Liver (tissue), 9 donors: ENCODE results near the gene RFTN2. TPM values are rescaled to one million over a fixed set of nuclear protein-coding genes. Genes with fewer than 3 reads are reported as not detected.

ENCODE experiments used
- DNase-seq: peaks from one replicate; pipeline ENCODE4 v3.0.0-alpha.2; 2017; ENCODE audit warnings: low spot score
- H3K27ac ChIP-seq, 2 donors: one replicate each; pipeline ENCODE4 v1.7.0; 2013; ENCODE audit warnings: inconsistent platforms in 2 of 2, low read length in 2 of 2, control low read depth in 1 of 2, low read depth in 1 of 2, mild to moderate bottlenecking in 1 of 2
- H3K27me3 ChIP-seq, 4 donors: one replicate each; pipeline versions ENCODE4 v1.6.1 to v1.7.0; 2013; ENCODE audit warnings: low read length in 3 of 4, inconsistent platforms in 1 of 4, mild to moderate bottlenecking in 1 of 4, moderate library complexity in 1 of 4; ENCODE audit not compliant: control insufficient read depth in 4 of 4, insufficient read depth in 4 of 4
- H3K36me3 ChIP-seq, 4 donors: one replicate each; pipeline versions ENCODE4 v1.6.1 to v1.7.0; 2013; ENCODE audit warnings: low read length in 3 of 4, mild to moderate bottlenecking in 3 of 4, low read depth in 1 of 4, moderate library complexity in 1 of 4; ENCODE audit not compliant: control insufficient read depth in 4 of 4, insufficient read depth in 3 of 4
- H3K4me1 ChIP-seq, 4 donors: one replicate each; pipeline versions ENCODE4 v1.6.1 to v1.7.0; 2013; ENCODE audit warnings: low read length in 3 of 4, mild to moderate bottlenecking in 3 of 4, moderate library complexity in 1 of 4; ENCODE audit not compliant: control insufficient read depth in 4 of 4, insufficient read depth in 4 of 4
- H3K4me3 ChIP-seq, 3 donors: one replicate each; pipeline versions ENCODE4 v1.6.1 to v1.7.0; 2013; ENCODE audit warnings: low read length in 3 of 3, control low read depth in 1 of 3, low read depth in 1 of 3, mild to moderate bottlenecking in 1 of 3
- H3K9ac ChIP-seq, 2 donors: one replicate each; pipeline ENCODE4 v1.7.0; 2013; ENCODE audit warnings: low read length in 2 of 2, mild to moderate bottlenecking in 2 of 2, moderate library complexity in 2 of 2, control low read depth in 1 of 2, low read depth in 1 of 2
- H3K9me3 ChIP-seq, 4 donors: one replicate each; pipeline versions ENCODE4 v1.6.1 to v1.7.0; 2013; ENCODE audit warnings: low read length in 3 of 4; ENCODE audit not compliant: control insufficient read depth in 4 of 4
- EGR1 ChIP-seq, 2 donors: IDR thresholded peaks; 2 replicates each; pipeline ENCODE4 v1.6.1; 2016 to 2018; ENCODE audit warnings: antibody characterized with exemption in 2 of 2, low read depth in 2 of 2
- FOXA1 ChIP-seq: IDR thresholded peaks from 2 replicates; pipeline ENCODE4 v1.6.1; 2016; ENCODE audit warnings: antibody characterized with exemption
- FOXA2 ChIP-seq: IDR thresholded peaks from 2 replicates; pipeline ENCODE4 v1.6.1; 2016; ENCODE audit warnings: antibody characterized with exemption
- GABPA ChIP-seq, 2 donors: IDR thresholded peaks in 1 of 2; conservative IDR thresholded peaks in 1 of 2; 2 replicates each; pipeline ENCODE4 v1.6.1; 2016; ENCODE audit warnings: antibody characterized with exemption in 2 of 2, mild to moderate bottlenecking in 1 of 2, moderate library complexity in 1 of 2
- HNF4A ChIP-seq, 2 donors: conservative IDR thresholded peaks; 2 replicates each; pipeline ENCODE4 v1.6.1; 2016; ENCODE audit warnings: antibody characterized with exemption in 2 of 2, mild to moderate bottlenecking in 2 of 2
- HNF4G ChIP-seq: IDR thresholded peaks from 2 replicates; pipeline ENCODE4 v1.6.1; 2016; ENCODE audit warnings: antibody characterized with exemption
- JUND ChIP-seq, 2 donors: IDR thresholded peaks; 2 replicates each; pipeline ENCODE4 v1.6.1; 2016; ENCODE audit warnings: antibody characterized with exemption in 2 of 2
- NR2F2 ChIP-seq: IDR thresholded peaks from 2 replicates; pipeline ENCODE4 v1.6.1; 2016; ENCODE audit warnings: antibody characterized with exemption
- RAD21 ChIP-seq, 2 donors: IDR thresholded peaks; 2 replicates each; pipeline ENCODE4 v1.6.1; 2016; ENCODE audit warnings: antibody characterized with exemption in 2 of 2, mild to moderate bottlenecking in 2 of 2
- RXRA ChIP-seq, 2 donors: IDR thresholded peaks; 2 replicates each; pipeline ENCODE4 v1.6.1; 2017 to 2018; ENCODE audit warnings: antibody characterized with exemption in 2 of 2, mild to moderate bottlenecking in 1 of 2
- SP1 ChIP-seq: IDR thresholded peaks from 2 replicates; pipeline ENCODE4 v1.6.1; 2018; ENCODE audit warnings: antibody characterized with exemption, mild to moderate bottlenecking
- TAF1 ChIP-seq: conservative IDR thresholded peaks from 2 replicates; pipeline ENCODE4 v1.6.1; 2016; ENCODE audit warnings: antibody characterized with exemption, mild to moderate bottlenecking
- YY1 ChIP-seq: IDR thresholded peaks from 2 replicates; pipeline ENCODE4 v1.6.1; 2016; ENCODE audit warnings: antibody characterized with exemption, mild to moderate bottlenecking
- WGBS: extraction: QIAGEN DNeasy Blood & Tissue Kit; methylation state at CpG from one replicate; pipeline ENCODE4 v1.1.7; 2013; 5-methylcytosine and 5-hydroxymethylcytosine counted together
- polyA plus RNA-seq, 2 donors: library from polyadenylated mRNA; stranded (reverse) in 1 of 2; unstranded in 1 of 2; fragments of 200-250 nt in 1 of 2; fragments of >200 nt in 1 of 2; fragmentation: Nextera tagmentation in 1 of 2; extraction: Ambion mirVana in 1 of 2; gene quantifications; one replicate each; pipeline versions ENCODE4 v1.2.1 to v1.2.3, GENCODE V29; 2013 to 2015
- total RNA-seq, 2 donors: library from RNA; depleted of rRNA; stranded (reverse); fragments of >200 nt; gene quantifications; one replicate each; pipeline ENCODE4 v1.2.3, GENCODE V29; 2014
- TF ChIP-seq, protein P1 (sequence below): IDR thresholded peaks from 2 replicates; pipeline ENCODE4 v1.6.1; 2016; ENCODE audit warnings: antibody characterized with exemption
- TF ChIP-seq, protein P2 (sequence below): IDR thresholded peaks from 2 replicates; pipeline ENCODE4 v1.6.1; 2016; ENCODE audit warnings: antibody characterized with exemption
- TF ChIP-seq, protein P3 (sequence below): IDR thresholded peaks from 2 replicates; pipeline ENCODE4 v1.6.1; 2016; ENCODE audit warnings: antibody characterized with exemption
- TF ChIP-seq, protein P4 (sequence below): IDR thresholded peaks from 2 replicates; pipeline ENCODE4 v1.6.1; 2016; ENCODE audit warnings: antibody characterized with exemption, mild to moderate bottlenecking
- TF ChIP-seq, protein P5 (sequence below): fragments of 150-350 bp; IDR thresholded peaks from 2 replicates; pipeline ENCODE4 v1.5.1; 2017; ENCODE audit warnings: improper control_type of control experiment, low read depth, low read length; ENCODE audit not compliant: missing input control
- donor health status: healthy.
- donor health status: healthy.
- donor health status: healthy.
- donor health status: healthy.
- donor health status: healthy.

Gene RFTN2
- total and polyA plus RNA-seq, 4 donors = 0.40 to 4.2 (median 1.2) TPM

DNA sequence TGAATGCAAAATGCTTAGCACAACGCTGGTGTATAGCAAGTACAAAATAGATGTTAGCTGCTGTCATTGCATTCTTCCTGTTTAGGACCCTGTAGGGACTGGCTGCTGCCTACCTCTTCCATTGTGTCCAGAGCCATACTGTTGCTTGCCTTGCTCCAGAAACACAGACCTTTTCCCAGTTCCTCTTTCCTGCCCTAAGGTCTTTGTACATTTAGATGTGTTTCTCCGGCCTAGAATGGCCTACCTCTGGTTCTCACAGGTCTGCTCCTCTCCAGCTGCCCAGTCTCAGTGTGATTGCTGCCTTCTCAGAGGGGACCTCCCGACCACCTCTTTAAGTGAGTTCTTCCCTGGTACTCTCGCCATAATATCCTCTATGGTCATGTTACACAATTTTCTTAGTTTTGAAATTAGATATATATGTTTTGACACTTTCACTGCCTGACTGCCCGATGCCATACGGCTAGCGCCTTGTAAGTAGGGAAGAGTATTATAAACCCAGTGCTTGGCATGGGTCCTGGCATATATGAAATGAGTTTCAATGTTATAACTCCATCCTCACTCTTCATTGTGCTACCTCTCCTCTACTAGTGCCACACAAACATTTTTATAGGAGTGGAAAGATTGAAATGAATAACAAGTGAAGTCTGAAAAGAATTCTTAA is 48.3 kb downstream of the RFTN2 start:
- no peaks in the 10 kb centered on the region for H3K36me3 ChIP-seq
- no peaks in the 10 kb centered on the region for H3K4me1 ChIP-seq
- no peak overlapping the region for H3K4me3 ChIP-seq
- H3K27ac ChIP-seq = no peak overlapping the region
- no peaks in the 10 kb centered on the region for H3K9me3 ChIP-seq
- no peak overlapping the region for H3K9ac ChIP-seq
- WGBS = 88% methylated on average over 7 of the region's 7 CpGs
- no peak for TF ChIP-seq HNF4G
- TF ChIP-seq, protein P1, sequence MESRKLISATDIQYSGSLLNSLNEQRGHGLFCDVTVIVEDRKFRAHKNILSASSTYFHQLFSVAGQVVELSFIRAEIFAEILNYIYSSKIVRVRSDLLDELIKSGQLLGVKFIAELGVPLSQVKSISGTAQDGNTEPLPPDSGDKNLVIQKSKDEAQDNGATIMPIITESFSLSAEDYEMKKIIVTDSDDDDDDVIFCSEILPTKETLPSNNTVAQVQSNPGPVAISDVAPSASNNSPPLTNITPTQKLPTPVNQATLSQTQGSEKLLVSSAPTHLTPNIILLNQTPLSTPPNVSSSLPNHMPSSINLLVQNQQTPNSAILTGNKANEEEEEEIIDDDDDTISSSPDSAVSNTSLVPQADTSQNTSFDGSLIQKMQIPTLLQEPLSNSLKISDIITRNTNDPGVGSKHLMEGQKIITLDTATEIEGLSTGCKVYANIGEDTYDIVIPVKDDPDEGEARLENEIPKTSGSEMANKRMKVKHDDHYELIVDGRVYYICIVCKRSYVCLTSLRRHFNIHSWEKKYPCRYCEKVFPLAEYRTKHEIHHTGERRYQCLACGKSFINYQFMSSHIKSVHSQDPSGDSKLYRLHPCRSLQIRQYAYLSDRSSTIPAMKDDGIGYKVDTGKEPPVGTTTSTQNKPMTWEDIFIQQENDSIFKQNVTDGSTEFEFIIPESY = no peak
- no peak for TF ChIP-seq SP1
- TF ChIP-seq RAD21 (IDR thresholded peaks at IDR 0.05) = no peak
- TF ChIP-seq FOXA1 = no peak
- TF ChIP-seq, protein P2, sequence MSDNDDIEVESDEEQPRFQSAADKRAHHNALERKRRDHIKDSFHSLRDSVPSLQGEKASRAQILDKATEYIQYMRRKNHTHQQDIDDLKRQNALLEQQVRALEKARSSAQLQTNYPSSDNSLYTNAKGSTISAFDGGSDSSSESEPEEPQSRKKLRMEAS = no peak
- no peak for TF ChIP-seq EGR1 (IDR thresholded peaks at IDR 0.05; ENCODE audit: low read depth in 2 of 2)
- TF ChIP-seq, protein P3, sequence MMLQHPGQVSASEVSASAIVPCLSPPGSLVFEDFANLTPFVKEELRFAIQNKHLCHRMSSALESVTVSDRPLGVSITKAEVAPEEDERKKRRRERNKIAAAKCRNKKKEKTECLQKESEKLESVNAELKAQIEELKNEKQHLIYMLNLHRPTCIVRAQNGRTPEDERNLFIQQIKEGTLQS = no peak
- TF ChIP-seq YY1 = no peak
- TF ChIP-seq GABPA (IDR thresholded peaks at IDR 0.05 in 1 of 2, conservative IDR thresholded peaks at IDR 0.05 in 1 of 2) = no peak
- TF ChIP-seq, protein P4, sequence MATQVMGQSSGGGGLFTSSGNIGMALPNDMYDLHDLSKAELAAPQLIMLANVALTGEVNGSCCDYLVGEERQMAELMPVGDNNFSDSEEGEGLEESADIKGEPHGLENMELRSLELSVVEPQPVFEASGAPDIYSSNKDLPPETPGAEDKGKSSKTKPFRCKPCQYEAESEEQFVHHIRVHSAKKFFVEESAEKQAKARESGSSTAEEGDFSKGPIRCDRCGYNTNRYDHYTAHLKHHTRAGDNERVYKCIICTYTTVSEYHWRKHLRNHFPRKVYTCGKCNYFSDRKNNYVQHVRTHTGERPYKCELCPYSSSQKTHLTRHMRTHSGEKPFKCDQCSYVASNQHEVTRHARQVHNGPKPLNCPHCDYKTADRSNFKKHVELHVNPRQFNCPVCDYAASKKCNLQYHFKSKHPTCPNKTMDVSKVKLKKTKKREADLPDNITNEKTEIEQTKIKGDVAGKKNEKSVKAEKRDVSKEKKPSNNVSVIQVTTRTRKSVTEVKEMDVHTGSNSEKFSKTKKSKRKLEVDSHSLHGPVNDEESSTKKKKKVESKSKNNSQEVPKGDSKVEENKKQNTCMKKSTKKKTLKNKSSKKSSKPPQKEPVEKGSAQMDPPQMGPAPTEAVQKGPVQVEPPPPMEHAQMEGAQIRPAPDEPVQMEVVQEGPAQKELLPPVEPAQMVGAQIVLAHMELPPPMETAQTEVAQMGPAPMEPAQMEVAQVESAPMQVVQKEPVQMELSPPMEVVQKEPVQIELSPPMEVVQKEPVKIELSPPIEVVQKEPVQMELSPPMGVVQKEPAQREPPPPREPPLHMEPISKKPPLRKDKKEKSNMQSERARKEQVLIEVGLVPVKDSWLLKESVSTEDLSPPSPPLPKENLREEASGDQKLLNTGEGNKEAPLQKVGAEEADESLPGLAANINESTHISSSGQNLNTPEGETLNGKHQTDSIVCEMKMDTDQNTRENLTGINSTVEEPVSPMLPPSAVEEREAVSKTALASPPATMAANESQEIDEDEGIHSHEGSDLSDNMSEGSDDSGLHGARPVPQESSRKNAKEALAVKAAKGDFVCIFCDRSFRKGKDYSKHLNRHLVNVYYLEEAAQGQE = no peak
- TF ChIP-seq FOXA2 = no peak
- no peak for TF ChIP-seq RXRA (IDR thresholded peaks at IDR 0.05)
- TF ChIP-seq TAF1 = no peak
- TF ChIP-seq, protein P5, sequence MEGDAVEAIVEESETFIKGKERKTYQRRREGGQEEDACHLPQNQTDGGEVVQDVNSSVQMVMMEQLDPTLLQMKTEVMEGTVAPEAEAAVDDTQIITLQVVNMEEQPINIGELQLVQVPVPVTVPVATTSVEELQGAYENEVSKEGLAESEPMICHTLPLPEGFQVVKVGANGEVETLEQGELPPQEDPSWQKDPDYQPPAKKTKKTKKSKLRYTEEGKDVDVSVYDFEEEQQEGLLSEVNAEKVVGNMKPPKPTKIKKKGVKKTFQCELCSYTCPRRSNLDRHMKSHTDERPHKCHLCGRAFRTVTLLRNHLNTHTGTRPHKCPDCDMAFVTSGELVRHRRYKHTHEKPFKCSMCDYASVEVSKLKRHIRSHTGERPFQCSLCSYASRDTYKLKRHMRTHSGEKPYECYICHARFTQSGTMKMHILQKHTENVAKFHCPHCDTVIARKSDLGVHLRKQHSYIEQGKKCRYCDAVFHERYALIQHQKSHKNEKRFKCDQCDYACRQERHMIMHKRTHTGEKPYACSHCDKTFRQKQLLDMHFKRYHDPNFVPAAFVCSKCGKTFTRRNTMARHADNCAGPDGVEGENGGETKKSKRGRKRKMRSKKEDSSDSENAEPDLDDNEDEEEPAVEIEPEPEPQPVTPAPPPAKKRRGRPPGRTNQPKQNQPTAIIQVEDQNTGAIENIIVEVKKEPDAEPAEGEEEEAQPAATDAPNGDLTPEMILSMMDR = no peak
- TF ChIP-seq NR2F2 = no peak
- no peak for TF ChIP-seq HNF4A (conservative IDR thresholded peaks at IDR 0.05)
- TF ChIP-seq JUND (IDR thresholded peaks at IDR 0.05) = no peak
- no peaks in the 10 kb centered on the region for H3K27me3 ChIP-seq
- no peak for DNase-seq
